HG02610 (cell line): Measurements from ENCODE around the gene PARP4.
"Not testable (repeated sequence)": the region's sequence is repeated elsewhere in the genome, so short reads cannot be mapped to it uniquely, and the experiment has no call there.

Source experiments
- ATAC-seq: cut with Tn5 transposase; IDR thresholded peaks from one replicate; pipeline ENCODE4 v1.9.1; 2021; ENCODE audit warnings: mild to moderate bottlenecking, moderate library complexity; ENCODE audit not compliant: unreplicated experiment

PARP4 gene

DNA sequence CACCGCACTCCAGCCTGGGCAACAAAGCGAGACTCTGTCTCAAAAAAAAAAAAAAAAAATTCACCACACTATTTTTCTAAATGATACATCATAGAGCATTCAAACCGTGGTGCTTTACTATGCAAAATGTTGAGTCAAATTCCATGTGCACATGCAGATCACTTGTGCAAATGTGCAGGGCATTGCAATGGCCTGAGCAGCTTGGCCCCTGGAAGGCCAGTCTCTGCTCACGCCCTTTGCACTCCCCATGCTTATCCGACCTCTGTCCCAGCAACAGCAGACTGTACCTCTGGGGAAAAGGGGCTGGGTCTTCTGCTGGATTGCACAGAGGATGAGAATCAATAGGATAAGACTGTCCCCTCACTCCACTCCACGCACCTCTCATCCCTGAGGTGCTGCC is 58.5 kb downstream of the PARP4 start:
- ATAC-seq = no peak

GRCh38 chr13:24452044-24452443 is 60.5 kb downstream of the PARP4 start:
- no peak for ATAC-seq

GRCh38 chr13:24450530-24450929 is 62.0 kb downstream of the PARP4 start:
- ATAC-seq = no peak

GRCh38 chr13:24444851-24445250 is 67.7 kb downstream of the PARP4 start:
- ATAC-seq = not testable (repeated sequence)

- ATAC-seq = no peak
Observed at GRCh38 chr13:24443366-24443765, 69.2 kb downstream of the PARP4 start.

GRCh38 chr13:24426045-24426444 is 86.5 kb downstream of the PARP4 start:
- ATAC-seq = not testable (repeated sequence)

DNA sequence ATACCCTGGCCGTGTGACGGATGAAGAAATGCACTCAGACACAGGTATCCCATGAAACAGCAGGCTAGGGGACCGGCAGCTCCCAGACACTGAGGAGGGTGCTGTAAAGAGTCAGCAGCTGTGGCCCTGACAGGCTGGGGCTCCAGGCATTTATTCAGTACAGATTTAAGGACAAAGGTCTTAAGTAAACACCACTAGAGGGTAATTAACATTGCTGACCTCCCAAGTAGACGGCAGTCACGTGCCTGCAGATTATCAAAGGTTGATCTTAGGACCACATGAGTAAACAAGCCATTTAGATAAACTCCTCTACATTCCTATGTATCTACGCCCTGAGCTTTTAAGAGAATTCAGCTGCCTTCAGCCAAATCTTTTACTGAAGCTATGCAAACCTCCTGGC is 92.9 kb downstream of the PARP4 start:
- not testable (repeated sequence) for ATAC-seq

GRCh38 chr13:24407844-24408243 is 104.7 kb downstream of the PARP4 start:
- ATAC-seq = no peak

GRCh38 chr13:24406524-24406923 is 106.1 kb downstream of the PARP4 start:
- no peak for ATAC-seq

- no peak for ATAC-seq
Observed at GRCh38 chr13:24396821-24397220, 115.8 kb downstream of the PARP4 start.

GRCh38 chr13:24392972-24393371 is 119.6 kb downstream of the PARP4 start:
- no peak for ATAC-seq

DNA sequence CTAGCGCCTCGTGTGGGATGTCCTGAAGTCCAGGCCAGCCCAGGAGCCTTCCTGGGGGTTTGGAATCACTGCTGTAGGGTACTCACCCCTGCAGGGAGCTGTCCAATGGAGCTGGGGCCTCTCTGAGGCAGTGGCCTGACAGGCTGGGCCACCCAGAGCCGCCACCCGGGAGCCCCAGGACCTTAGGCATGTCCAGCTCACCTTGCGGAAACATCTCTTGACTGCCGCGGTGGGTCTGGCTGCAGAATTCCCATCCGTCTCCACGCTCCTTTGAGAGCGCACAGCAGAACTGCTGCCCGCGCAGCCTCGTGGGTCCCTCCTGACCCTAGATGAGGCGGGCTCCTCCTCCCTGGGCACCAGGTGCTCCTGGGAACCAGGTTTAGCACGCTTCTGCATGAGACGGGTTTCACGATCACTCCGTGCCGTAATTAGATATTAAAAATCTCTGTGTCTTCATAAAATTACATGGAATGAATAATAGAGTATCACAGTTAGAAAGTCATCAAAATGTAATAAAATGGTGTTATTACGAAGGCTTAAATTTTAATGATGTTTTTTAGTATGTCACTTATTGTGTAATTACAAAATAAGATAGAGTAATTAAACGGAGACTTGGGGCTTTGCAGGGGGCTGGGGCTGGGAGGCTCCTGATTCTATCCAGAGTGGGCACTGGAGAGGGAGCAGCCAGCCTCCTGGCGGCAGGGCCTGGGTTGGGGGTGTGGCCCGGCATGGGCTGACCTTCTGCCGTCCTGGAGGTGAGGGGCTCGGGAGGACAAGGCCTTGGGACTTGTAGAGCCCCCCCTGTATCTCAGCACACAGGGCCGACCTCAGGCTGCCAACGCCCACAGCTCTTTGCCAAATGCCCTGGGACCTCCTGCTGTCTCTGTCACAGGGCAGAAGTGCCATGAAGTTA is 120.6 kb downstream of the PARP4 start:
- ATAC-seq = not testable (repeated sequence)

- not testable (repeated sequence) for ATAC-seq
Observed at GRCh38 chr13:24390795-24391194, 121.8 kb downstream of the PARP4 start.

- ATAC-seq = no peak
Observed at GRCh38 chr13:24389506-24389905, 123.1 kb downstream of the PARP4 start.

- not testable (repeated sequence) for ATAC-seq
Observed at GRCh38 chr13:24388743-24389142, 123.8 kb downstream of the PARP4 start.

DNA sequence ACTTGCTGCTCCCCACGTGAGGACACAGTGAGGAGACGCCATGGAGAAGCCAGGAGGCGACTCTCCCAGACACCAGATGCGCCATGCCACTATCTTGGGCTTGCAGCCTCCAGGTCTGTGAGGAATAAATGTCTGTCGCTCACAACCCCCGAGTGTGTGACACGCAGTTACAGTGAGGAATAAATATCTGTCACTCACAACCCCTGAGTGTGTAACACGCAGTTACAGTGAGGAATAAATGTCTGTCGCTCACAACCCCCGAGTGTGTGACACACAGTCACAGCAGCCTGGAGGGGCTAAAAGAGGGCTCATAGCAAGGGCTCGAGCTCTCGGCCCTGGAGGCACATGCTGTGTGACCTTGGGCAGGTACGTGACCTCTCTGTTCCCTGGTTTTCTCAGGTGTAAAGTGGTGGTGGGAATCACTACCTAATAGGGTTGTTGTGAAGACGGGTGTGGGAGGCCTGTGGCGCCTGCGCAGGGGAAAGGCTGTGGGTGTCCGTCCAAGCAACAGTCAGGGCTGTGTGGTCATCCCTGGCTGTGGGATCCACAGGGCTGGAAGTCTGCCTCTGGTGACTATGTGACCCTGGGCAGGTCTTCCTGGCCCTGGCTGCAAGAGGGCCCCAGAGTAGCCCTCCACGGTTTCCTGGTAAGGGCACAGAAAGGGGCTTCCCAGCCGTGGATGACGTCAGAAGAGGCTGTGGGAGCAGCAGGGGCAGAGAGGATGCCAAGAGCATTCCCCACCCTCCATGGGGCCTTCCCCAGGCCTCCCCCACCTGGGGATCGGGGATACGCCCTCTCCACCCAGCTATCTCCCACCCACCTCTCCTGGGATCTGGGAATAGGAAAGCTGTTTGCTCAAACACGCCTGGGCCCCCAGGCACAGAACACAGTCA is 125.5 kb downstream of the PARP4 start:
- ATAC-seq = no peak

DNA sequence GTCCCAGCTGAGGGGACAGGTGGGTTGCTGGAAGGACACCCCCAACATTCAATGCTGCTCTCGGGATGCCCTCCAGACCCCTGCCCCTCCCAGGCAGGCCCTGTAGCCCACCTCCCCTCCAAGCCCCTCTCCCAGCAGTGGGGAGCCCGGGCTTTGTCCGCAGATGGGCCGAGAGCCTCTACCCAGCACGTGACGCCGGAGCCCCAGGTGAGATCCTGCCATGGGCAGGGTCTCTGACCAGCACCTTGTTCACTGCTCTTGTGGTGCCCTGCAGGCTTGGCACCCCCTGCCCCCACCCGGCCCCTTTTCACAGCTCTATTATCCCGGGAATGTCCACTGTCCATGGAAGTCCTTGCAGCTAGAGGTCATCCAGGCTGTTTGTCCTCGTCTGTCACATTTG is 126.7 kb downstream of the PARP4 start:
- ATAC-seq = no peak

GRCh38 chr13:24384946-24385345 is 127.6 kb downstream of the PARP4 start:
- not testable (repeated sequence) for ATAC-seq

GRCh38 chr13:24384091-24384490 is 128.5 kb downstream of the PARP4 start:
- ATAC-seq = not testable (repeated sequence)

- no peak for ATAC-seq
Observed at GRCh38 chr13:24381541-24382265, 130.9 kb downstream of the PARP4 start.

DNA sequence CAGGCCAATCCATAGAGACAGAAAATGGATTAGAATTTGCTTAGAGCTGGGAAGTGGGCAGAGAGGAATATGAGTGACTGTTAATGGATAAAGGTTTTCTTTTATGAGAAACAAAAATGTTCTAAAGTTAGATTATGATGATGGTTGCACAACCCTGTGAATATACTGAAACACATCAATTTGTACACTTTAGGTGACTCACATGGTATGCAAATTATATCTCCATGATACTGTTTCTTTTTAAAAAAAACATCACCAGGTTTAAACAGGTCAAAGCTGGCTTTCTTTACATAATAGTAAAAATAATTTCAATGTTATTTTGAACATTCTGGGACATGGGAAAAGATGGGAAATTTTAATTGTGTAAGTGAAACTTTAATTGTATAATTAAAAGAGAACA is 131.7 kb downstream of the PARP4 start:
- not testable (repeated sequence) for ATAC-seq
